ENCODE results near the gene SIT1. TPM values are rescaled to one million over a fixed set of nuclear protein-coding genes. Genes with fewer than 3 reads are reported as not detected.
"Not testable (repeated sequence)": the region's sequence is repeated elsewhere in the genome, so short reads cannot be mapped to it uniquely, and the experiment has no call there.

SIT1 gene
- total RNA-seq, 4 donors from 2014 or later = 0.63 to 3.8 (median 0.95) TPM

DNA sequence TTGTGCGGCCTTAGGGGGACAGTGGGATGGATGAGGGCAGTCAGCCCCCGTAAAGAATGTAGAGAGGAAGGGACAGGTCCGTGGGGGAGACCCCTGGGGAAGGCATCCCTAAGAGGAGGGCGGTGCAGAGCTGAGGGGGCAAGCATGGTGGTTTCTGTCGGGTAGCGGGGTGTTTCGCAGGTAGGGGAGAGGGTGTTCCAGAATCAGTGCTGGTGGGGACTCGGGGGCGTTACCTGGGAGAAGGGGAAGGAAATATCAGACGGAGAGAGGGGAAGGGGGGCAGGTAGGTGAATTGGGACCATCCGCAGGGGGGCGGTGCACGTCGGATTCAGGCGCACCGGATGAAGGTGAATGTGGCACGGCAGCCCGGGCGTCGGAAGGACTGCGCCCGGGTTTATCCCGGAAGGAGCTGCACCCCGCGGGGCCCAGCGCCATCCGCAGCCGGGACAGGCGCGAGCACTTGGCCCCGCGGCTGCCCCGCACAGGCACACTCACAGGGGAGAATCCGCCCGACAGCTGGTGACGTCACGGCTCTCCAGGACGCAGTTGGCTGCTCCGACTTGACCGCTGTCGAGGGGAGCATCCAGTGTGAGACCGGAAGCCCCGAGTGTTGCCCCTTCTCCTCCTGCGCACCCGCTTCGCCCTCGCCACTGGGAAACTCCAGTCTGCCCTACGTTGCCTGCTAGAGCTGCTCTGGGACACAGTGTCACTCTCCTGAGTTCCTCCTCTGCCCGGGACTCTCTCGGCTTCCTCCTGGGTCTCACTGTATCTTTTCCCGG, 33.9 kb downstream of the SIT1 start:
- Histone ChIP-seq H3K9me3 (no peaks in the 10 kb centered on the region), H3K4me3 (replicated peaks in 1 of 3) (peak overlapping the region in 2 of 3 donors; percentile 13 to 29), H3K4me1 (peaks cover 6 to 8% of the 10 kb centered on the region in 2 donors), H3K36me3 (no peaks in the 10 kb centered on the region), H3K27ac (no peak overlapping the region), H3K27me3 (no peaks in the 10 kb centered on the region)
- intact Hi-C loops (cut with DNase I) = no loop called here
- no peak for TF ChIP-seq POLR2A (IDR thresholded peaks at IDR 0.05)
- TF ChIP-seq, protein P1, sequence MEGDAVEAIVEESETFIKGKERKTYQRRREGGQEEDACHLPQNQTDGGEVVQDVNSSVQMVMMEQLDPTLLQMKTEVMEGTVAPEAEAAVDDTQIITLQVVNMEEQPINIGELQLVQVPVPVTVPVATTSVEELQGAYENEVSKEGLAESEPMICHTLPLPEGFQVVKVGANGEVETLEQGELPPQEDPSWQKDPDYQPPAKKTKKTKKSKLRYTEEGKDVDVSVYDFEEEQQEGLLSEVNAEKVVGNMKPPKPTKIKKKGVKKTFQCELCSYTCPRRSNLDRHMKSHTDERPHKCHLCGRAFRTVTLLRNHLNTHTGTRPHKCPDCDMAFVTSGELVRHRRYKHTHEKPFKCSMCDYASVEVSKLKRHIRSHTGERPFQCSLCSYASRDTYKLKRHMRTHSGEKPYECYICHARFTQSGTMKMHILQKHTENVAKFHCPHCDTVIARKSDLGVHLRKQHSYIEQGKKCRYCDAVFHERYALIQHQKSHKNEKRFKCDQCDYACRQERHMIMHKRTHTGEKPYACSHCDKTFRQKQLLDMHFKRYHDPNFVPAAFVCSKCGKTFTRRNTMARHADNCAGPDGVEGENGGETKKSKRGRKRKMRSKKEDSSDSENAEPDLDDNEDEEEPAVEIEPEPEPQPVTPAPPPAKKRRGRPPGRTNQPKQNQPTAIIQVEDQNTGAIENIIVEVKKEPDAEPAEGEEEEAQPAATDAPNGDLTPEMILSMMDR (IDR thresholded peaks at IDR 0.05) = no peak
- 10 to 11% methylated on average over 40 to 48 of the region's 51 CpGs for WGBS, 2 donors
- peak; percentile 69 to 74 for DNase-seq

DNA sequence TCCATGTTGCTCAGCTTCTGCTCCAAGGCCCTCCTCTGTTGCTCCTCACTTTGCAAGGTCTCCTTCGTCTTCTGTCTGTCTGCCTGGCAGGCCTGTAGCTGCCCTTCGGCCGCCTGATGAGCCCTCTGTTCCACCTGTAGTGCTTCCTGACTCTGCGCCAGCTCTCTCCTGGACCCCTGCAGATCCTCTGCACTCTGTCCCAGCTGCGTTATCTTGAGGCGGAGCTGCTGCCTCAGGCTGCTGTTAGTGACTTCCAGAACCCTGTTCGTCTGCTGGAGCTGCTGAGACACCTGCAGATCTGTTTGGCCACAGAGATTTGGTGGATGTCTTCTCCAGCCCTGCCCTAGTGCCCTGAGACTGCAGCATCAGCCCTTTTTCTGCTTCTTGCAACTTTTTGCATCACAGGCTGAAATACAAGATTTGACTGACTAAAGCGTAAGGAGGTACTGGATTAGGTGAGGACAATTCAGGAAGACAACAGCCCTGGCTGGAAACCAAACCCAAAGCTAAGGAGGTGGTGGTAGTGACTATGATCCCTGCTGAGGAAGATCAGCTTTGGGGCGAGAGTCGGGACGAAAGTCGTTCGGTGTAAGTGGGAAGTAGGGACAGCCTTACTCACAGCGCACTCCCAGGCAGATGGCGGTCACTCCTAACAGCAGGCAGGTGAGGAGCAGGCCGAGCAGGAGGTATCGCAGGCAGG, 34.6 kb downstream of the SIT1 start:
- H3K27ac ChIP-seq = no peak overlapping the region
- intact Hi-C loops (cut with DNase I) = no loop called here
- H3K27me3 ChIP-seq = no peaks in the 10 kb centered on the region
- DNase-seq = no peak
- H3K9me3 ChIP-seq = no peaks in the 10 kb centered on the region
- H3K36me3 ChIP-seq = no peaks in the 10 kb centered on the region
- no peak overlapping the region for H3K4me3 ChIP-seq (replicated peaks in 1 of 3)
- 80 to 82% methylated on average over 17 of the region's 17 CpGs for WGBS, 2 donors
- TF ChIP-seq, protein P1 (IDR thresholded peaks at IDR 0.05) = no peak
- peaks cover 5 to 6% of the 10 kb centered on the region in 2 donors for H3K4me1 ChIP-seq

DNA sequence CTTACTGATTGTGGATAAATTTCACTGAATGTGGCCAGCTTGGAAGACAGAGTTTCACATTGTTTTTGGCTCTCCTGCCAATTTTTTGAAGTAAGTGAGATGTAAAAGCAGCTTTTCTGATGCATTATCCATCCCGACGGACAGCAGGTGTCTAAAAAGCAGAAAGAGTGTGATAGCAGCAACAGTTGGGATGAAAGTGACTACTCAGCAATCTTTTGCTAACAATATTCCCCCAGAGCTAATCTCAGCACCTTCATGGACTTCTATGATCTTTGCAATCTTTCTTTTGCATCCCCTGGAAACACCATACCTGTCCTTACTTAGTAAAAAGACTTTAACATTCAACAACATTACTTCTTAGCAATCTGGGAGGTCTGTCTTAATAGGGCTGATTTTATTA, 37.9 kb downstream of the SIT1 start:
- peaks cover 5 to 6% of the 10 kb centered on the region in 2 donors for H3K4me1 ChIP-seq
- H3K36me3 ChIP-seq = peaks cover 17 to 19% of the 10 kb centered on the region in 2 donors
- TF ChIP-seq POLR2A (IDR thresholded peaks at IDR 0.05) = no peak
- TF ChIP-seq, protein P1 (IDR thresholded peaks at IDR 0.05) = no peak
- intact Hi-C loops (cut with DNase I) = no loop called here
- 94 to 97% methylated on average over 2 of the region's 2 CpGs for WGBS, 2 donors
- H3K27ac ChIP-seq = no peak overlapping the region
- no peaks in the 10 kb centered on the region for H3K9me3 ChIP-seq
- no peak for DNase-seq
- no peak overlapping the region for H3K4me3 ChIP-seq (replicated peaks in 1 of 3)
- H3K27me3 ChIP-seq = no peaks in the 10 kb centered on the region

DNA sequence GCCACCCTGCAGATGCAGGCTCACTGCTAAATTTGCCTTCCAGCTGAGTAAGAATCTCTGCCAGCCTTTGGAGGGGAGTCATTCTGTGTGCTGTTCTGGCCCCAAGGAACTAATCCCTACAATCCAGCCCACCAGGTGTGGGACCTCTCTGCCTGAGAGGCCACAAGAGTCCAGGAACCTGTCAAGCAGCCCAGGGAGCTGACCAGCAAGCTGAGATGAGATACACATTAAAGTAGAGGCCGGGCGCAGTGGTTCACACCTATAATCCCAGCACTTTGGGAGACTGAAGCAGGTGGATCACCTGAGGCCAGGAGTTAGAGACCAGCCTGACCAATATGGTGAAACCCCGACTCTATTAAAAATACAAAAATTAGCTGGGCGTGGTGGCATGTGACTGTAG, 38.7 kb downstream of the SIT1 start:
- intact Hi-C loops (cut with DNase I); H3K9me3 ChIP-seq; H3K27ac ChIP-seq; DNase-seq; H3K4me1 ChIP-seq; H3K4me3 ChIP-seq (replicated peaks in 1 of 3); H3K27me3 ChIP-seq: not testable (repeated sequence)
- peaks cover 17 to 19% of the 10 kb centered on the region in 2 donors for H3K36me3 ChIP-seq
- WGBS, 2 donors = 92 to 98% methylated on average over 4 of the region's 4 CpGs

DNA sequence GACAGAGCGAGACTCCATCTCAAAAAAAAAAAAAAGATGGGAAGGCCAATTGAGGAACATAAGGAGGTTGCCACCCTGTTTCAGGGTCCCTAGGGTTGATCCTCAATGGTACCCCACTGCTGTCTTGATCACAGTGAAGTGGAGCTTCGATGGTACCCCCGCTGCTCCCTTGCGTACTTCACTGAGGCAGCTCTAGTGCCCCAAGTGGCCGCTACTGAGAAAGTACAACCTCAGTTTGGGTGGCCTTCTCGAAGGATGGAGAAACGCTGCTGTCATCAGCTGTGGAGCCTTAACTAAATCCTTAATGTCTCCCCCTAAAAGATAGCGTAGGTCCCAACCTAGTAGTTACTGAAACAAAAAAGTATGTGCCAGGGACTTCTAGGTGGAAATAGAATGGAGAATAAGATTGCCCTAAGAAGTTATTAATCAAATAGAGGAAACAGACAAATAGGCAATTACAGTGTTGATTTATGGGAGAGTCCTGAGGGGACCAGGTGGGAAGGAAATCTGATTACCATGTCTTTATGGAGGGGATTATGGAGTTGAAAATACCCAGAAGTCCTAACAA, 39.4 kb downstream of the SIT1 start:
- Histone ChIP-seq H3K4me3 (replicated peaks in 1 of 3) (no peak overlapping the region), H3K36me3 (peaks cover 17 to 19% of the 10 kb centered on the region in 2 donors), H3K4me1 (peaks cover 6 to 7% of the 10 kb centered on the region in 2 donors), H3K27me3 (no peaks in the 10 kb centered on the region), H3K27ac (no peak overlapping the region), H3K9me3 (no peaks in the 10 kb centered on the region)
- WGBS, 2 donors = 20% methylated on average over 8 of the region's 8 CpGs
- intact Hi-C loops (cut with DNase I) = no loop called here
- TF ChIP-seq, protein P1 (IDR thresholded peaks at IDR 0.05) = peak; percentile 31 to 70 (median 46)
- no peak for TF ChIP-seq POLR2A (IDR thresholded peaks at IDR 0.05)
- DNase-seq = peak; percentile 41 to 47
